ENCODE measurements around the gene SETBP1.

Gene SETBP1

GRCh38 chr18:44917216-44918141, 236.8 kb downstream of the SETBP1 start:
- DNase-seq (ENCODE audit: low spot score) = no peak
- TF ChIP-seq CTCF (IDR thresholded peaks at IDR 0.05; ENCODE audit: extremely low read depth, missing control alignments) = no peak

- TF ChIP-seq CTCF (IDR thresholded peaks at IDR 0.05; ENCODE audit: extremely low read depth, missing control alignments) = no peak
- no peak for DNase-seq (ENCODE audit: low spot score)
Observed at GRCh38 chr18:44918142-44918476, 237.4 kb downstream of the SETBP1 start.

- no peak for DNase-seq (ENCODE audit: low spot score)
- TF ChIP-seq CTCF (IDR thresholded peaks at IDR 0.05; ENCODE audit: extremely low read depth, missing control alignments) = no peak
Observed at GRCh38 chr18:44920441-44920840, 239.8 kb downstream of the SETBP1 start.

GRCh38 chr18:44921974-44922373, 241.3 kb downstream of the SETBP1 start:
- DNase-seq (ENCODE audit: low spot score) = no peak

GRCh38 chr18:44922968-44923367, 242.3 kb downstream of the SETBP1 start:
- TF ChIP-seq CTCF (IDR thresholded peaks at IDR 0.05; ENCODE audit: extremely low read depth, missing control alignments) = no peak
- DNase-seq (ENCODE audit: low spot score) = no peak

More at GRCh38 chr18:44921974-44922373, 241.3 kb downstream of the SETBP1 start:
- no peak for TF ChIP-seq CTCF (IDR thresholded peaks at IDR 0.05; ENCODE audit: extremely low read depth, missing control alignments)

- TF ChIP-seq CTCF (IDR thresholded peaks at IDR 0.05; ENCODE audit: extremely low read depth, missing control alignments) = no peak
- no peak for DNase-seq (ENCODE audit: low spot score)
Observed at GRCh38 chr18:44924785-44925499, 244.3 kb downstream of the SETBP1 start.

Measured in GM20000 (cell line).